Activated CD4-positive, alpha-beta T cell treated with anti-CD3 and anti-CD28 coated beads, Interleukin-2, amount 50 U/mL, for 1 hour (primary cell): ENCODE measurements around the gene DCDC2B.

Experiments used
- DNase-seq: peaks from one replicate; pipeline ENCODE4 v3.0.0-alpha.2; 2020

DCDC2B gene

GRCh38 chr1:32197074-32197473, 11.8 kb upstream of the DCDC2B start:
- DNase-seq, result no peak

GRCh38 chr1:32197837-32198236, 11.1 kb upstream of the DCDC2B start:
- DNase-seq, result no peak

GRCh38 chr1:32198237-32199042, 10.4 kb upstream of the DCDC2B start:
- no peak for DNase-seq

- no peak for DNase-seq
These were observed 9.7 kb upstream of the DCDC2B start for GRCh38 chr1:32199043-32199716.

GRCh38 chr1:32199717-32200072, 9.2 kb upstream of the DCDC2B start:
- no peak for DNase-seq

GRCh38 chr1:32200226-32201010, 8.5 kb upstream of the DCDC2B start, which contains the start of gene CCDC28B:
TSS of gene CCDC28B (plus strand) at chr1:32200595. CDS start at chr1:32201936, 1,341 bp downstream.
- DNase-seq, result peak; percentile 38

- peak; percentile 71 for DNase-seq
These were observed 7.7 kb upstream of the DCDC2B start for GRCh38 chr1:32201011-32201855.

- no peak for DNase-seq
These were observed 3.9 kb upstream of the DCDC2B start for GRCh38 chr1:32204943-32205361.

GRCh38 chr1:32205401-32206370, 3.2 kb upstream of the DCDC2B start, which contains the start of gene IQCC:
TSS of gene IQCC (plus strand) at chr1:32205671. CDS start at chr1:32205682, 11 bp downstream.
- peak; percentile 83 for DNase-seq

- no peak for DNase-seq
These were observed 420 bp upstream of the DCDC2B start for GRCh38 chr1:32208469-32208868.

- peak; percentile 61 for DNase-seq
These were observed 7.0 kb downstream of the DCDC2B start for GRCh38 chr1:32215629-32216480.

GRCh38 chr1:32216566-32216965, 7.7 kb downstream of the DCDC2B start:
- no peak for DNase-seq

- DNase-seq, result no peak
These were observed 10.1 kb downstream of the DCDC2B start for GRCh38 chr1:32219022-32219421.

- DNase-seq, result no peak
These were observed 12.1 kb downstream of the DCDC2B start for GRCh38 chr1:32220746-32221580.

- no peak for DNase-seq
These were observed 12.7 kb downstream of the DCDC2B start for GRCh38 chr1:32221581-32221979.

- DNase-seq, result peak; percentile 88
These were observed 13.3 kb downstream of the DCDC2B start, which contains the start of the genes EIF3I and TMEM234 for GRCh38 chr1:32221980-32222755. TSS of gene EIF3I (plus strand) at chr1:32222407. CDS start at chr1:32222442, 35 bp downstream. TSS of gene TMEM234 (minus strand) at chr1:32222353. CDS start at chr1:32222322, 31 bp downstream.

GRCh38 chr1:32223683-32224082, 14.8 kb downstream of the DCDC2B start:
- DNase-seq, result no peak

- no peak for DNase-seq
These were observed 15.4 kb downstream of the DCDC2B start for GRCh38 chr1:32224285-32224684.
